ENCODE results near the gene ITGAD. TPM values are rescaled to one million over a fixed set of nuclear protein-coding genes. Genes with fewer than 3 reads are reported as not detected.
A peak's percentile ranks its signal among the peaks of the same experiment; 100 is the strongest.

Gene ITGAD
- total and polyA plus RNA-seq, 2 donors from 2014 or later = 0.13 TPM; not detected in 1

GRCh38 chr16:31356566-31357323 lies 36.4 kb upstream of the ITGAD start:
- DNase-seq (peak in 1 of 5 donors; percentile 67), FAIRE-seq (no peak)
- H3K9me3 ChIP-seq (ENCODE audit: control insufficient read depth in 2 of 3, insufficient read depth in 1 of 3, low read length in 3 of 3) = no peaks in the 10 kb centered on the region
- no peak overlapping the region for H3K9ac ChIP-seq (ENCODE audit: low read length in 3 of 3)
- TF ChIP-seq CTCF (IDR thresholded peaks at IDR 0.05; ENCODE audit: borderline replicate concordance, extremely low read depth, insufficient read depth) = no peak
- no peak overlapping the region for H3K27ac ChIP-seq (ENCODE audit: low read depth in 2 of 2, low read length in 2 of 2)
- H3K4me3 ChIP-seq (ENCODE audit: low read length in 3 of 3) = no peak overlapping the region
- H3K36me3 ChIP-seq (ENCODE audit: control insufficient read depth in 2 of 3, insufficient read depth in 3 of 3, low read length in 3 of 3) = no peaks in the 10 kb centered on the region
- H3K27me3 ChIP-seq (ENCODE audit: control insufficient read depth, insufficient read depth, low read length) = no peaks in the 10 kb centered on the region
- intact Hi-C loops (cut with DNase I) = no loop called here
- H3K4me1 ChIP-seq (ENCODE audit: control insufficient read depth in 2 of 3, insufficient read depth in 2 of 3, low read depth in 1 of 3, low read length in 3 of 3) = no peaks in the 10 kb centered on the region

- H3K4me3 ChIP-seq (ENCODE audit: low read length in 3 of 3) = no peak overlapping the region
- intact Hi-C loops (cut with DNase I) = no loop called here
- no peaks in the 10 kb centered on the region for H3K27me3 ChIP-seq (ENCODE audit: control insufficient read depth, insufficient read depth, low read length)
Observed at GRCh38 chr16:31357324-31358109, 35.6 kb upstream of the ITGAD start.

GRCh38 chr16:31360251-31360650 lies 32.9 kb upstream of the ITGAD start:
- Histone ChIP-seq H3K27ac (ENCODE audit: low read depth in 2 of 2, low read length in 2 of 2) (no peak overlapping the region), H3K9ac (ENCODE audit: low read length in 3 of 3) (no peak overlapping the region), H3K4me3 (ENCODE audit: low read length in 3 of 3) (no peak overlapping the region), H3K9me3 (ENCODE audit: control insufficient read depth in 2 of 3, insufficient read depth in 1 of 3, low read length in 3 of 3) (no peaks in the 10 kb centered on the region), H3K36me3 (ENCODE audit: control insufficient read depth in 2 of 3, insufficient read depth in 3 of 3, low read length in 3 of 3) (no peaks in the 10 kb centered on the region), H3K27me3 (ENCODE audit: control insufficient read depth, insufficient read depth, low read length) (no peaks in the 10 kb centered on the region), H3K4me1 (ENCODE audit: control insufficient read depth in 2 of 3, insufficient read depth in 2 of 3, low read depth in 1 of 3, low read length in 3 of 3) (no peaks in the 10 kb centered on the region)
- FAIRE-seq = no peak
- peak in 1 of 5 donors; percentile 33 for DNase-seq
- intact Hi-C loops (cut with DNase I) = no loop called here
- TF ChIP-seq CTCF (IDR thresholded peaks at IDR 0.05; ENCODE audit: borderline replicate concordance, extremely low read depth, insufficient read depth) = no peak

More at GRCh38 chr16:31357324-31358109, 35.6 kb upstream of the ITGAD start:
- DNase-seq = no peak
- no peak for FAIRE-seq
- Histone ChIP-seq H3K9ac (ENCODE audit: low read length in 3 of 3) (no peak overlapping the region), H3K4me1 (ENCODE audit: control insufficient read depth in 2 of 3, insufficient read depth in 2 of 3, low read depth in 1 of 3, low read length in 3 of 3) (no peaks in the 10 kb centered on the region), H3K9me3 (ENCODE audit: control insufficient read depth in 2 of 3, insufficient read depth in 1 of 3, low read length in 3 of 3) (no peaks in the 10 kb centered on the region), H3K27ac (ENCODE audit: low read depth in 2 of 2, low read length in 2 of 2) (no peak overlapping the region), H3K36me3 (ENCODE audit: control insufficient read depth in 2 of 3, insufficient read depth in 3 of 3, low read length in 3 of 3) (no peaks in the 10 kb centered on the region)
- TF ChIP-seq CTCF (IDR thresholded peaks at IDR 0.05; ENCODE audit: borderline replicate concordance, extremely low read depth, insufficient read depth) = no peak

Measured in kidney (tissue), 14 donors.